Tibial artery (tissue), 4 donors: ENCODE data around the gene IL22RA2.

Experiments used
- DNase-seq, 2 donors: peaks; one replicate each; pipeline ENCODE4 v3.0.0-alpha.2; 2019
- H3K27ac ChIP-seq, 2 donors: fragments of 200-600 bp; sonication (generic) in 1 of 2; 1 replicate in 1 of 2; 2 replicates in 1 of 2; pipeline ENCODE4 v1.5.1; 2018 to 2019; ENCODE audit warnings: mild to moderate bottlenecking in 1 of 2
- H3K27me3 ChIP-seq, 2 donors: fragments of 200-600 bp; sonication (generic) in 1 of 2; one replicate each; pipeline versions ENCODE4 v1.5.1 to v1.6.0; 2016 to 2019
- H3K36me3 ChIP-seq, 3 donors: fragments of 200-600 bp; sonication (generic) in 2 of 3; one replicate each; pipeline ENCODE4 v1.5.1; 2016 to 2019; ENCODE audit warnings: mild to moderate bottlenecking in 2 of 3
- H3K4me1 ChIP-seq, 4 donors: fragments of 200-600 bp; sonication (generic) in 2 of 4; 1 replicate in 3 of 4; 2 replicates in 1 of 4; pipeline ENCODE4 v1.5.1; 2016 to 2019
- H3K4me3 ChIP-seq, 2 donors: fragments of 200-600 bp; sonication (generic) in 1 of 2; 1 replicate in 1 of 2; 2 replicates in 1 of 2; pipeline ENCODE4 v1.5.1; 2018 to 2019; ENCODE audit warnings: mild to moderate bottlenecking in 2 of 2
- H3K9me3 ChIP-seq, 3 donors: fragments of 200-600 bp; sonication (generic) in 1 of 3; one replicate each; pipeline ENCODE4 v1.5.1; 2016 to 2019
- CTCF ChIP-seq, 2 experiments: fragments of 200-600 bp in 1 of 2; fragments of 450-650 bp in 1 of 2; IDR thresholded peaks; one replicate each; pipeline ENCODE4 v1.5.1; 2017 to 2019; ENCODE audit warnings: antibody characterized with exemption in 2 of 2, mild to moderate bottlenecking in 1 of 2, moderate library complexity in 1 of 2
- intact Hi-C: fragments of 100-400 bp; cut with DNase I; formaldehyde crosslinking; loops from one replicate; pipeline ENCODE4 v1.15.0; 2023; ENCODE audit warnings: low total_unique reads

The IL22RA2 gene

DNA sequence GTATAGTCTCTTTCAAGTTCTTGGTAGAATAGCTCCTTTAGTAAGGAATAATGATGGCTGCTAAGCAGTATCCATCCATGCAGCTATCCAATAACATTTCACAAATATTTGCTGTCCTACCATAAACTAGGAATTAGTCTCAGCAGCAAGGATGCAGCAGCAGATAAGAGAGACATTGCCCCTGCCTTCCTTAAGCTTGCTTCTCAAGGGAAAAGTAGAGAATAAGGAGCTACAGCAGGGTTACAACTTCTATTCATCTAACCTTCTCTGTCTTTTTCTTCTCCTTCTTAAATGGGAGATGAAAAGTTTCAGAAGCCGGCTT, 2.4 kb downstream of the IL22RA2 start:
- DNase-seq = no peak
- no peak for TF ChIP-seq CTCF (IDR thresholded peaks at IDR 0.05)
- no peaks in the 10 kb centered on the region for H3K9me3 ChIP-seq

GRCh38 chr6:137170266-137171052, 3.0 kb downstream of the IL22RA2 start:
- intact Hi-C loops = no loop called here
- TF ChIP-seq CTCF (IDR thresholded peaks at IDR 0.05) = no peak
- Histone ChIP-seq H3K27ac (no peak overlapping the region), H3K27me3 (no peaks in the 10 kb centered on the region), H3K4me1 (peaks cover 0 to 3% (median 0%) of the 10 kb centered on the region in 4 donors), H3K36me3 (no peaks in the 10 kb centered on the region), H3K9me3 (no peaks in the 10 kb centered on the region), H3K4me3 (no peak overlapping the region)
- no peak for DNase-seq

More for the DNA sequence above, 2.4 kb downstream of the IL22RA2 start:
- Histone ChIP-seq H3K4me1 (peaks cover 0 to 3% (median 0%) of the 10 kb centered on the region in 4 donors), H3K4me3 (no peak overlapping the region), H3K27ac (no peak overlapping the region), H3K27me3 (no peaks in the 10 kb centered on the region), H3K36me3 (no peaks in the 10 kb centered on the region)
- intact Hi-C loops = no loop called here

DNA sequence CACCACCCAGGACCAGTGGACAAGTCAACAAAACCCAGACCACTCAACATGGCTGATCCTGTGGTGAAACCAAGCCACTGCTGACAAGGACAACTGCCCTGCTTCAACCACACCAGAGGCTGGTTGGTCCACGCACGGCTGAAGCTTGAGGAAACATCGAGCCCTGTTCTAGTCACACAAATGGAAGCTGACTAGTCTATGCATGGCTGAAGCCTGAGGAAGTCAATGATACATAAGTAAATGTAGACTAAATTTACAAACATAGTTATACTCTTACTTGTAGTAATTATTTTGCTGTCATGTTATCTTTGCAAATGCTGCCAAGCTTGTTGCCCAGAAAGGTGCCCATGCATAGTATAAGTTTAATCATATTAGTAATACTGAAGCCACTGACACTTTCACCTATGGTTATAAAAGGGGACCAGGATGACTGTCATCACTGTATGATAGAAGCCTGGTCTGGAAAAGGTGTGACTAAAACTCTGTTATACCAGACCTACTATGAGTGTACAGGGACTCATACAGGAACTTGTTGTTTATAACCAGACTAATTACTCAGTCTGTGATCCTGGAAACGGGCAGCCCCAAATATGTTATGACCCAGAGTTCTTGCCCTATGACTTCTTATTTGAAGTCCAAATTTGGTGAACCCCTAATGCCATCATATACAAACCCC, 5.6 kb downstream of the IL22RA2 start:
- DNase-seq = no peak
- Histone ChIP-seq H3K36me3 (no peaks in the 10 kb centered on the region), H3K9me3 (no peaks in the 10 kb centered on the region), H3K27me3 (no peaks in the 10 kb centered on the region), H3K4me1 (peaks cover 0 to 3% (median 0%) of the 10 kb centered on the region in 4 donors), H3K27ac (no peak overlapping the region), H3K4me3 (no peak overlapping the region)
- intact Hi-C loops = no loop called here
- no peak for TF ChIP-seq CTCF (IDR thresholded peaks at IDR 0.05)

DNA sequence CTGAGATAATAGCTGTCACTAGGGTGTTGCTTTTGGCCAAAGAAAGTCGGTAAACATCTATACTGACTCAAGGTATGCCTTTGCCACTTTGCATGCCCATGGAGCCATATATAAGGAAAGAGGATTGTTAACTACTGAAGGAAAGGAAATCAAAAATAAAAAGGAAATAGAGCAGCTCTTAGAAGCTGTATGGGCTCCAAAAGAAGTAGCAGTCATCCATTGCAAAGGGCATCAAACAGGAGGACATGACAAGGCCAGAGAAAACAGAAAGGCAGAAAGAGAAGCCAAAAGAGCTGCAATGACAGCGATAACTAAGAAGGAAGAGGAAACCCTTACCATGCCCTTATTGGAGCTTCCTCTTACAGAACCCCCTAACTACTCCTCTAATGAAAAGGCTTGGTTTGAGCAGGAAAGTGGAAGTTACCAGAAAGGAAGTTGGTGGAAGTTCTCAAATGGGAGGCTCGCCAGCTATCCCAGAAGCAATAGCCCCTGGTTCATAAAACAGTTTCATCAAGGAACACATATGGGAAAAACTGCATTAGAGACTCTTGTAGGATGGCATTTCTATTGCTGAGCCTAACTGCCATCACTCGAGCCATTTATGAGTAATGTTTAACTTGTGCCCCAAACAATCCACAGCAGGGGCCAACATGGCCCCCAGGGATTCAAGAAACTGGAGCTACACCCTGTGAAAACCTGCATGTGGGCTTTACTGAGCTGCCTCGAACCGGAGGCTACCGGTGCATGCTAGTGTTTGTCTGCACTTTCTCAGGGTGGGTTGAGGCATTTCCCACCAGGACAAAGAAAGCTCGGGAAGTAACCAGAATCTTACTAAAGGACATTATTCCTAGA, 7.0 kb downstream of the IL22RA2 start:
- no peak overlapping the region for H3K4me3 ChIP-seq
- intact Hi-C loops = no loop called here
- H3K36me3 ChIP-seq = no peaks in the 10 kb centered on the region
- no peaks in the 10 kb centered on the region for H3K27me3 ChIP-seq
- no peak for DNase-seq
- H3K9me3 ChIP-seq = no peaks in the 10 kb centered on the region
- H3K4me1 ChIP-seq = peaks cover 0 to 3% (median 0%) of the 10 kb centered on the region in 4 donors
- no peak for TF ChIP-seq CTCF (IDR thresholded peaks at IDR 0.05)
- no peak overlapping the region for H3K27ac ChIP-seq

GRCh38 chr6:137165375-137166246, 7.8 kb downstream of the IL22RA2 start:
- H3K27ac ChIP-seq = no peak overlapping the region
- H3K27me3 ChIP-seq = no peaks in the 10 kb centered on the region
- no peaks in the 10 kb centered on the region for H3K36me3 ChIP-seq
- intact Hi-C loops = no loop called here
- no peaks in the 10 kb centered on the region for H3K4me1 ChIP-seq
- H3K4me3 ChIP-seq = no peak overlapping the region
- DNase-seq = no peak
- H3K9me3 ChIP-seq = no peaks in the 10 kb centered on the region
- no peak for TF ChIP-seq CTCF (IDR thresholded peaks at IDR 0.05)
